Activated CD8-positive, alpha-beta memory T cell treated with anti-CD3 and anti-CD28 coated beads for 48 hours (primary cell): ENCODE measurements around the gene IGSF3.
A peak's percentile ranks its signal among the peaks of the same experiment; 100 is the strongest.

Experiments used
- DNase-seq, 3 experiments: peaks; one replicate each; pipeline ENCODE4 v3.0.0-alpha.2; 2020; ENCODE audit warnings: low read depth in 2 of 3, low spot score in 2 of 3

The IGSF3 gene

GRCh38 chr1:116686723-116687352 lies 19.3 kb upstream of the IGSF3 start:
- DNase-seq, result no peak

- DNase-seq, result no peak
Measured at GRCh38 chr1:116686175-116686574, 18.6 kb upstream of the IGSF3 start.

- no peak for DNase-seq
Measured at GRCh38 chr1:116684575-116684974, 17.0 kb upstream of the IGSF3 start.

GRCh38 chr1:116682641-116683221 lies 15.2 kb upstream of the IGSF3 start:
- DNase-seq, result no peak

GRCh38 chr1:116681343-116681899 lies 13.9 kb upstream of the IGSF3 start:
- no peak for DNase-seq

DNA sequence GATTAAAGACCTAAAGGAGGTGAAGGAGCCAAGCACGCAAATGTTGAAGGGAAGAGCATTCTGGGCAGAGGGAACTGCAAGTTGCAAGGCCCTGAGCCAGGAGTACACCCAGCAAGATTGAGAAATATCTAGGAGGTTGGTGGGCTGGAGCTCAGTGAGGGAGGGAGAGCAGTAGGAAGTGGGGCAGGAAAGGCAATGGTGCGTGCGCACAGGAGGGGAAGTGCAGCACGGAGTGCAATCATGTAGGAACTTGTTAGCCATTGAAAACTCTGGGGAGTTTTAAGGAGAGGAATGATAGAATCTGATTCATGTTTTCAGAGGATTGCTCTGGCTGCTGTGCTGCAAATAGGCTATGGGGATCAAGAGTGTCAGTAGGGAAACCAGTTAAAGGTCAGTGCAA lies 13.2 kb upstream of the IGSF3 start:
- no peak for DNase-seq

GRCh38 chr1:116679828-116680628 lies 12.5 kb upstream of the IGSF3 start:
- no peak for DNase-seq

GRCh38 chr1:116679091-116679827 lies 11.7 kb upstream of the IGSF3 start:
- DNase-seq, result no peak

- DNase-seq, result no peak
Measured at GRCh38 chr1:116678732-116679090, 11.2 kb upstream of the IGSF3 start.

GRCh38 chr1:116677474-116678062 lies 10.0 kb upstream of the IGSF3 start:
- DNase-seq, result no peak

DNA sequence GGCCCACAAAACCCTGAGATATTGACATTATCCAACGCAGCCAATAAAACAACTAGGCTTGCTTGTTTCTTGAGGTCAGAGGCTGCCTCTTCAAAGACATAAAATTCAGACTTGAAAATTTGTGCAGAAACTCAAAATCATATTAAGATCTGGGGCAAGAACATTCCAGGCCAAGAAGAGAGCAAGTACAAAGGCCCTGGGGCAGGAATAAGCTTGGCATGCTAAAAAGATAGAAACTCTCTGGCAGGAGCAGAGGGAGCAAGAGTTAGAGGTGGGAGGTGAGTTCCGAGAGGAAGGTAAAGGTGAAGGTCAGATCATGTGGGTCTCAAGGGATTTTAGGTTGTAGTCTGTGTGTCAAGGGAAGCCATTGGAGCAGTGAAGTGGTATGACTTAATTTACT lies 8.8 kb upstream of the IGSF3 start:
- DNase-seq, result no peak

- DNase-seq, result no peak
Measured at GRCh38 chr1:116674751-116675150, 7.2 kb upstream of the IGSF3 start.

GRCh38 chr1:116674011-116674531 lies 6.5 kb upstream of the IGSF3 start:
- DNase-seq, result no peak

DNA sequence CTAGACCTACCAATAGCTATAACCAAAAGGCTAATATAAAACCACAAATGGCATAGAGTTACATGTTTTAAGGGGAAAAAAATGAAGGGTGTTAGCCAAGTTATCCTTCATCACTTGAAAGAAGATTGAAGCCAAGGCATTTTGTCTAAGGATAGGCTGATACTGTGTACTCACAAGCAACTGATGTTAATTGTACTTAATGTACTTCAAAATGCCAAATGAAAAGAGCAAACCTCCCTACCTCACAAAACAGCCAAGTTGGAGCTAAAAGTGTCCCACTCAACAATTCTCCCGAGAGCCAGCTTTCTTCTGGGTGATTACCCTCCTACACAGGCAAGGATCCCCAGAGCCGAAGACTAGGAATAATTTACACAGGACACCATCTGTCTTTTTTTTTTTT lies 4.4 kb upstream of the IGSF3 start:
- no peak for DNase-seq

GRCh38 chr1:116671072-116671760 lies 3.7 kb upstream of the IGSF3 start:
- no peak for DNase-seq

GRCh38 chr1:116668277-116668676 lies 744 bp upstream of the IGSF3 start:
- DNase-seq, result no peak

GRCh38 chr1:116667078-116667574 lies 407 bp downstream of the IGSF3 start:
- DNase-seq, result peak in 1 of 3 experiments; percentile 3

DNA sequence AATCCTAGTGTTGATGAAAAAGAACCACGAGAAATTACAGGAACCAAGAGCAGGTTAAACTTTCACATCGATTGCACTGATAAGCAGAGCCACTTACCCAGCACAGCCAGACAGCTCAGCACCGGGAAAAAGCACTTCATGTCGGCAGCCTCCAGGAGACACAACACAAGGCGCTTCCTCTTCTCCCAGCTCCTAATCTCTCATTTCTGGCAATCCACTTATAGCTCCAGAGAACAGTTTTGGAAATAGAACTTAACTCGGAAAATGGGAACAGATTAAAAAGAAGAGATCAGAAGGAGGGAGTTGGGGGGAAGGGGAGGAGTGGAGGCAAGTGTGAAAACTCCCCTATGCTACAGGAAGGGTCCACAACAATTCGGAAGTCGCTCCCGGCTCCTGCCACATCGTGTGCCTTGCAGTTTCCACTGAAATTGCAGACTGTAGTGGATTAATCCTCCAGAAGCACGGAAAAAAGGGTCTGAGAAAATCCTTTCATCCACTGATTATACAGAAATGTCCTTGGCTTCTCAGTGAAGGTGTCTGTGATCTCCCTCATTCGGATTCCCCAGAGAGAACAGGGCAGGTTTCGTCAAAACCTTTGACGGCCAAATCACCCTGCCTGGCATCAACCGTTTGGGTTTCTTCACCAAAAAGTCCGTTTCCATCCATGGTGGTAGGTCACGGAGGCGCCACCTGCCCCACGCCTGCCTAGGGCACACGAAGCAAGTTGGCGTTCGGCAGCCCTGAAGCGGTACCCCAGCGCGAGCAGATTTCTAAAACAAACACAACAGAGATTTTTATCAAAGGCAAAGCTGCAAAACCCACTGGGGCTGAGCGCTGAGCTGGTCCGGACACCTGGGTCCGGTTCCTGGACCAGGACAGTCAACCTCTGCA lies 1.1 kb downstream of the IGSF3 start:
- DNase-seq, result no peak

GRCh38 chr1:116664978-116665371 lies 2.6 kb downstream of the IGSF3 start:
- DNase-seq, result no peak
